Measurements from ENCODE around the gene WASHC2A.
"Not testable (repeated sequence)": the region's sequence is repeated elsewhere in the genome, so short reads cannot be mapped to it uniquely, and the experiment has no call there.

- not testable (repeated sequence) for TF ChIP-seq CTCF (IDR thresholded peaks at IDR 0.05); POLR2AphosphoS5 (IDR thresholded peaks at IDR 0.05); POLR2A (IDR thresholded peaks at IDR 0.05; ENCODE audit: low read depth)
These were observed 41.4 kb downstream of the WASHC2A start for GRCh38 chr10:50108999-50109698.

Measured in esophagus muscularis mucosa (tissue), 3 donors.